Caco-2 (cell line): ENCODE results near the gene KRTCAP2. TPM values are rescaled to one million over a fixed set of nuclear protein-coding genes. Genes with fewer than 3 reads are reported as not detected.

Source experiments
- BruUV-seq: library from RNA; stranded (reverse); fragments of 400-500 nt; replicated peaks from 2 replicates; lab custom pipeline; 2021; lab: Mats Ljungman, UMichigan
- CTCF ChIA-PET: fragments of 300-600 bp; sonication (Branson Sonifier 250); formaldehyde crosslinking; loops from one replicate; lab custom pipeline; 2022; ENCODE audit warnings: antibody characterized with exemption; lab: Charles Lee
- POLR2A ChIA-PET: fragments of 300-600 bp; sonication (Branson Sonifier 250); formaldehyde crosslinking; loops from one replicate; lab custom pipeline; 2022; ENCODE audit warnings: antibody characterized with exemption; lab: Charles Lee
- DNase-seq, 2 experiments: peaks; one replicate each; pipeline versions ENCODE4 v3.0.0 to v3.0.0-alpha.2; 2020 to 2022
- H3K27me3 ChIP-seq: replicated peaks from 2 replicates; pipeline ENCODE4 v1.6.0; 2011; ENCODE audit warnings: low read length; ENCODE audit not compliant: control insufficient read depth, insufficient read depth
- H3K36me3 ChIP-seq: 2 replicates; pipeline ENCODE4 v1.5.1; 2011; ENCODE audit warnings: low read length; ENCODE audit not compliant: control insufficient read depth, insufficient read depth
- H3K4me1 ChIP-seq: fragments of 250-450 bp; sonication (Bioruptor Pico); 2 replicates; pipeline ENCODE4 v1.5.1; 2020; ENCODE audit warnings: mild to moderate bottlenecking
- H3K4me3 ChIP-seq: 2 replicates; pipeline ENCODE4 v1.5.1; 2011; ENCODE audit warnings: low read depth, mild to moderate bottlenecking, control low read depth, low read length
- H3K9me3 ChIP-seq: fragments of 250-450 bp; sonication (Bioruptor Pico); 2 replicates; pipeline ENCODE4 v1.5.1; 2020; ENCODE audit warnings: mild to moderate bottlenecking, moderate library complexity
- H3K27ac Mint-ChIP-seq: one replicate; pipeline ENCODE4 v1.8.0; 2022; ENCODE audit warnings: mixed read lengths; ENCODE audit not compliant: unreplicated experiment
- H3K27me3 Mint-ChIP-seq: one replicate; pipeline ENCODE4 v1.8.0; 2022; ENCODE audit warnings: mixed read lengths; ENCODE audit not compliant: insufficient read depth, unreplicated experiment
- H3K36me3 Mint-ChIP-seq: one replicate; pipeline ENCODE4 v1.8.0; 2022; ENCODE audit warnings: mild to moderate bottlenecking, mixed read lengths; ENCODE audit not compliant: insufficient read depth, unreplicated experiment
- H3K4me1 Mint-ChIP-seq: one replicate; pipeline ENCODE4 v1.8.0; 2022; ENCODE audit warnings: low read depth, mixed read lengths; ENCODE audit not compliant: unreplicated experiment
- H3K4me3 Mint-ChIP-seq: one replicate; pipeline ENCODE4 v1.8.0; 2022; ENCODE audit warnings: mild to moderate bottlenecking, moderate library complexity, mixed read lengths; ENCODE audit not compliant: unreplicated experiment
- H3K9me3 Mint-ChIP-seq: one replicate; pipeline ENCODE4 v1.8.0; 2022; ENCODE audit warnings: mixed read lengths; ENCODE audit not compliant: unreplicated experiment
- CTCF ChIP-seq, 2 experiments: fragments of 200-600 bp in 1 of 2; IDR thresholded peaks; 1 replicate in 1 of 2; 2 replicates in 1 of 2; pipeline versions ENCODE4 v1.5.1 to v1.8.0; 2011 to 2022; ENCODE audit warnings: antibody characterized with exemption in 1 of 2, control low read depth in 1 of 2, inconsistent platforms in 1 of 2, low read depth in 1 of 2, low read length in 1 of 2, mild to moderate bottlenecking in 1 of 2, moderate library complexity in 1 of 2; ENCODE audit not compliant: insufficient read depth in 1 of 2, severe bottlenecking in 1 of 2, unreplicated experiment in 1 of 2
- intact Hi-C: fragments of 100-400 bp; cut with micrococcal nuclease; formaldehyde crosslinking; loops from one replicate; pipeline ENCODE4 v1.10.0; 2022; ENCODE audit not compliant: unreplicated experiment
- total RNA-seq: library from RNA; stranded (reverse); gene quantifications from 2 replicates; pipeline ENCODE4 v1.2.3, GENCODE V29; 2022

KRTCAP2 gene
- total RNA-seq, 1 experiment from 2014 or later, result 215 TPM

DNA sequence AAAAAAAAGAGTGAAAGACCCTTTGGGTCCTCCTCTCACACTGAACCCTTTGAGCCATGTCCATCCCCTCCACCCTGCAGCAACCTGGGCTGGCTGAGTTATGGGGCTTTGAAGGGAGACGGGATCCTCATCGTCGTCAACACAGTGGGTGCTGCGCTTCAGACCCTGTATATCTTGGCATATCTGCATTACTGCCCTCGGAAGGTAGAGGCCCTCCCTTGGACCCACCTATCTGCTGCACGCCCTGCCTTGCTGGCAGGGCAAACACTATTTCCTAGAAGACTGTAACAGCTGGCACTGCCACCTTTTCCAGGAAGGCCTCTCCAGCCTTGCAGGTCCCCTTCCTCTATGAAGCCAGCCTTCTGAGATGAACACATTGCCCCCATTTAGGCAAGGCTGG is 36.4 kb downstream of the KRTCAP2 start:
- peaks cover 13% of the 10 kb centered on the region for H3K36me3 ChIP-seq
- POLR2A ChIA-PET, result interaction anchor here (0.6 to 1.6 kb wide), 2 partner anchors 16 to 164 kb away, joined by 3 read pairs; no protein-coding TSS in a partner anchor
- Mint-ChIP-seq H3K4me3 (peak overlapping the region; percentile 81), H3K9me3 (no peaks in the 10 kb centered on the region), H3K27ac (peak overlapping the region; percentile 86), H3K36me3 (peaks cover 56% of the 10 kb centered on the region), H3K4me1 (peaks cover 14% of the 10 kb centered on the region), H3K27me3 (no peaks in the 10 kb centered on the region)
- no peaks in the 10 kb centered on the region for H3K27me3 ChIP-seq
- no peak for TF ChIP-seq CTCF (IDR thresholded peaks at IDR 0.05; ENCODE audit: insufficient read depth in 1 of 2, low read depth in 1 of 2, low read length in 1 of 2, severe bottlenecking in 1 of 2, unreplicated experiment in 1 of 2)
- H3K9me3 ChIP-seq, result no peaks in the 10 kb centered on the region
- no peak for DNase-seq
- intact Hi-C loops, result no loop called here
- CTCF ChIA-PET, result interaction anchor here (1.0 to 1.4 kb wide), 2 partner anchors 30 to 36 kb away, joined by 4 to 5 read pairs; partner anchors contain the start of gene KRTCAP2
- H3K4me3 ChIP-seq, result peak overlapping the region; percentile 29
- BruUV-seq, result no TSS peak
- H3K4me1 ChIP-seq, result peaks cover 9% of the 10 kb centered on the region

DNA sequence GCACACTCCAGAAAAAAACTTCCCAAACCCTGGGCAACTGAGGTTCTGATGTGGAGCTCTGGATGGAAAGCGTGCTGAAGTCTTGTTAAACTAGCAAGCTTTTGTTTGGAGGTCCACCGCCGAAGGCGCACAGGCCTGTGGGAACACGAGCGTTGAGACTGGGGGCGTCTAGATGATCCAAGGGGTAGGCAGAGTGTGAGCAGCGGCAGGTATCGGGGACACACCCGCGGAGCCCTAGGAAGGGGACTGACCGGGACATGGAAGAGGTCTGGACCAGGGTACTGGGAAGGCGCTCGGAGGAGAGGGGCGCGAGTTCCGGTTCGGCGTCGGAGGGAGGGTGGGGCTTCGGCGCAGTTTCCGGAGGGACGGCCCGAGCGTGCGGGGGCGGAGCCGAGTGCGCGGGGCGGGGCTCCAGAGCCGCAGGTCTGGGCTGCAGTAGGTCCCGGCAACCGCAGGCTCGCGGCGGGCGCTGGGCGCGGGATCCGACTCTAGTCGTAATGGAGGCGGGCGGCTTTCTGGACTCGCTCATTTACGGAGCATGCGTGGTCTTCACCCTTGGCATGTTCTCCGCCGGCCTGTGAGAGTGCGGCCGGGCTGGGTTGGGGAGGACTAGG is 37.6 kb downstream of the KRTCAP2 start, which contains the start of gene SLC50A1:
Gene SLC50A1, plus strand, starts transcription at position 438 of the 614 bp plus-strand sequence. Its CDS starts 60 bp downstream, at position 498.
- Mint-ChIP-seq H3K4me1 (peaks cover 22% of the 10 kb centered on the region), H3K36me3 (peaks cover 67% of the 10 kb centered on the region)

More for the DNA sequence above, 37.6 kb downstream of the KRTCAP2 start, which contains the start of gene SLC50A1:
- Mint-ChIP-seq H3K27ac (peak within 1 kb of the TSS; percentile 86), H3K4me3 (peak within 1 kb of the TSS; percentile 81), H3K9me3 (no peaks in the 10 kb centered on the region), H3K27me3 (no peaks in the 10 kb centered on the region)
- Histone ChIP-seq H3K27me3 (no peaks in the 10 kb centered on the region), H3K9me3 (no peaks in the 10 kb centered on the region), H3K4me3 (peak within 1 kb of the TSS; percentile 84), H3K4me1 (peaks cover 12% of the 10 kb centered on the region), H3K36me3 (peaks cover 16% of the 10 kb centered on the region)
- intact Hi-C loops, result loop anchor here (1.0 to 2.0 kb wide), 3 partner anchors 9 to 41 kb away; no protein-coding TSS in a partner anchor
- BruUV-seq, result no TSS peak
- POLR2A ChIA-PET, result interaction anchor here (0.5 to 1.0 kb wide), 3 partner anchors 9 to 44 kb away, joined by 3 to 7 read pairs (median 4); no protein-coding TSS in a partner anchor
- peak; percentile 96 to 97 for DNase-seq
- CTCF ChIA-PET, result interaction anchor here (1.0 to 1.7 kb wide), 4 partner anchors 10 to 51 kb away, joined by 3 to 17 read pairs (median 8); no protein-coding TSS in a partner anchor
- TF ChIP-seq CTCF (IDR thresholded peaks at IDR 0.05; ENCODE audit: insufficient read depth in 1 of 2, low read depth in 1 of 2, low read length in 1 of 2, severe bottlenecking in 1 of 2, unreplicated experiment in 1 of 2), result peak in 1 of 2 experiments; percentile 15
